GM12865 (cell line): ENCODE results near the gene TNFRSF14.
A peak's percentile ranks its signal among the peaks of the same experiment; 100 is the strongest.

Source experiments
- DNase-seq: peaks from one replicate; pipeline ENCODE4 v3.0.0; 2010; ENCODE audit warnings: low read depth
- H3K4me3 ChIP-seq: 2 replicates; pipeline ENCODE4 v1.5.1; 2011; ENCODE audit warnings: mild to moderate bottlenecking, low read depth, low read length, control low read depth
- TF ChIP-seq, protein P1 (sequence below): IDR thresholded peaks from 2 replicates; pipeline ENCODE4 v1.5.1; 2011; ENCODE audit warnings: low read length, control low read depth, low read depth, inconsistent platforms; ENCODE audit not compliant: insufficient read depth; ENCODE audit errors: missing control alignments

TNFRSF14 gene

GRCh38 chr1:2542246-2542915, 13.8 kb upstream of the TNFRSF14 start:
- TF ChIP-seq, protein P1, sequence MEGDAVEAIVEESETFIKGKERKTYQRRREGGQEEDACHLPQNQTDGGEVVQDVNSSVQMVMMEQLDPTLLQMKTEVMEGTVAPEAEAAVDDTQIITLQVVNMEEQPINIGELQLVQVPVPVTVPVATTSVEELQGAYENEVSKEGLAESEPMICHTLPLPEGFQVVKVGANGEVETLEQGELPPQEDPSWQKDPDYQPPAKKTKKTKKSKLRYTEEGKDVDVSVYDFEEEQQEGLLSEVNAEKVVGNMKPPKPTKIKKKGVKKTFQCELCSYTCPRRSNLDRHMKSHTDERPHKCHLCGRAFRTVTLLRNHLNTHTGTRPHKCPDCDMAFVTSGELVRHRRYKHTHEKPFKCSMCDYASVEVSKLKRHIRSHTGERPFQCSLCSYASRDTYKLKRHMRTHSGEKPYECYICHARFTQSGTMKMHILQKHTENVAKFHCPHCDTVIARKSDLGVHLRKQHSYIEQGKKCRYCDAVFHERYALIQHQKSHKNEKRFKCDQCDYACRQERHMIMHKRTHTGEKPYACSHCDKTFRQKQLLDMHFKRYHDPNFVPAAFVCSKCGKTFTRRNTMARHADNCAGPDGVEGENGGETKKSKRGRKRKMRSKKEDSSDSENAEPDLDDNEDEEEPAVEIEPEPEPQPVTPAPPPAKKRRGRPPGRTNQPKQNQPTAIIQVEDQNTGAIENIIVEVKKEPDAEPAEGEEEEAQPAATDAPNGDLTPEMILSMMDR, result no peak
- no peak overlapping the region for H3K4me3 ChIP-seq
- DNase-seq, result no peak

GRCh38 chr1:2543543-2544092, 12.6 kb upstream of the TNFRSF14 start:
- DNase-seq, result peak; percentile 18
- no peak overlapping the region for H3K4me3 ChIP-seq
- TF ChIP-seq, protein P1, result no peak

GRCh38 chr1:2544093-2544874, 11.9 kb upstream of the TNFRSF14 start:
- H3K4me3 ChIP-seq, result no peak overlapping the region
- DNase-seq, result no peak
- TF ChIP-seq, protein P1, result no peak

GRCh38 chr1:2544875-2545640, 11.1 kb upstream of the TNFRSF14 start:
- no peak overlapping the region for H3K4me3 ChIP-seq
- TF ChIP-seq, protein P1, result no peak
- peak; percentile 26 for DNase-seq

GRCh38 chr1:2545754-2546514, 10.2 kb upstream of the TNFRSF14 start:
- H3K4me3 ChIP-seq, result peak overlapping the region; percentile 81
- peak; percentile 95 for DNase-seq
- TF ChIP-seq, protein P1, result no peak
